ENCODE measurements around the gene MT1G.
A peak's percentile ranks its signal among the peaks of the same experiment; 100 is the strongest.
"Not testable (repeated sequence)": the region's sequence is repeated elsewhere in the genome, so short reads cannot be mapped to it uniquely, and the experiment has no call there.

The MT1G gene

DNA sequence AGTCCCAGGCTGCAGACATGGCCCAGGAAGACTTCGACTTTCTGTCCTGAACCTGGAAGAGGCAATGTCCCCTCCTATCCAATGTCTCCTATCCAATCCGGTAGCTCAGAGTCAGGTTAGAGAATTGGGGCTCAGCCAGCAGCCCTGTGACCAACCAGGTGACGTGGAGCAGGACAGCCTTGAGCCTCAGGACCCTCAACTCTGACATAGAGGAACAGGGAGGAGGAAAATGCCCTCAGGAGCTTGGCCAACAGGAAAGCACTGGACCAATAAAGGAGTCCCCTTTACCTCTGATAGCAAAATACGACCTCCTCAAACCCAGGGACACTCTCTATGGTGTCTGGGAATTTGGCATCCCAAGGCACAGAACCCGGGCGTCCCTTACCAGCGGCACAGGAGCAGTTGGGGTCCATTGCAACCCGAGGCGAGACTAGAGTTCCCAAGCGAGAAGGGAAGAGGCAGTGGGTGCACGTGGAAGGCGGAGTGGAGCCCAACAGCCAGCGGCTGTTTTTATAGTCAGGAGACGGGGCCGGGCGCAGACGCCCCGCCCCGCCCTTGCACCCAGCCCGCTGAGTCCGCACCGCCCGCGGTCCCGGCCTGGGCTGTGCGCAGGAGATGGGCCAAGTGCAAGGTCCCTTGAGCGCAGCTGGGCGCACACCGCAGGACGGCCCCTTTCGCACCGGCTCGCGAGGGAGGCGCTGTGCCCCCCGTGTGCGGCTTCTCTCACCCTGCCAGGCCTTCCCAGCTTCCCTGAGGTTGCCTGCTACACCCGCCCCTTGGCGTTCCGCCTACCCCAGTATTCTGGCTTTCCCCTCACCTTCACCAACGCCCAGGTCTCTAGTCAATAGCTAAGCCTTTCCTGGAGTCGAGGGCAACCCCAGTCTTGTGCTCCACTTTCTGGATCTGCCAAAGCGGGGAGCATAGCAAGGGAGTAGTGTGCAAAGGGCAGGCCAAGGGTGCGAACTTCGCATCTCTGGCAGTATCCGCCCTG, at the start of gene MT1G:
Gene MT1G (minus strand): TSS at position 485 of the 991 bp plus-strand sequence. CDS start 72 bp downstream, at position 413.
- DNase-seq (ENCODE audit: low spot score): no peak

GRCh38 chr16:56717532-56717931, 49.7 kb upstream of the MT1G start:
- not testable (repeated sequence) for DNase-seq (ENCODE audit: low spot score)

- no peak for DNase-seq (ENCODE audit: low spot score)
Measured at GRCh38 chr16:56716761-56717160, 48.9 kb upstream of the MT1G start.

DNA sequence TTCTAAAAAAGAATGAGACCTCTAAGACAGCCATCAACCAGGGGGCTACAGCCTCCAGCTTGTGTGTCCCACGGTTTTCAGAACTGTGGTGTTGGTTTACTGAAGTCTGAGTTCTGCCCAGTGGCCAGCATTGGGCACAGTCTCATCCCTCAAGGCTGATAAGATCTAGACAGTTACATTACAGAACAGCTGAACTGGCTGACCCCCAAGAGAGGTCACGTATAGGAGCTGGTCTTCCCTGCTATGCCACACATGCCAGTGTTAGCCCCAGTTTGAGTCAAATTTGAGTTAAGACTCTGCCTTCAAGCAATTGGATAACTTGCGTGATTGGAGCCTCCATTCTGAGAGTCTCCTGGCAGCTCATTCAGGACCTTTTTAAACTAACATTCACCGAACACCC, 47.3 kb upstream of the MT1G start:
- DNase-seq (ENCODE audit: low spot score): no peak

DNA sequence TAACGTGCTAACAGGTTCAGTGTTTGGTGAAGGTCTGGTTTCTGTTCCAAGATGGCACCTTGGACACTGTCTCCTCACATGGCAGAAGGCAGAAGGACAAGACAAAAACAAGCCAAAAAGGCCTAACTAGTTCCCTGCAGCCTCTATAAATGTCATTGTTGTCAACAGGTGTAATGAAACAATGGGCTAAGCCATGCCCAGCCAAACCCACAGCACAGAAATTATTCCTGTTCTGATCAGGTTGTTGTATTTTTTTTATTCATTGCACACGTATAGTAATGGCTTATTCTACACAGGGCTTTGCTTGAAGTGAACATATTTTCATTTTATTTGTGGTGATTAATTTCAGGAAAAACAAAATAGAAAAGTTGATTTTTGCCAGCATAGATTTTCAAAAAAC, 45.9 kb upstream of the MT1G start:
- DNase-seq (ENCODE audit: low spot score): no peak

DNA sequence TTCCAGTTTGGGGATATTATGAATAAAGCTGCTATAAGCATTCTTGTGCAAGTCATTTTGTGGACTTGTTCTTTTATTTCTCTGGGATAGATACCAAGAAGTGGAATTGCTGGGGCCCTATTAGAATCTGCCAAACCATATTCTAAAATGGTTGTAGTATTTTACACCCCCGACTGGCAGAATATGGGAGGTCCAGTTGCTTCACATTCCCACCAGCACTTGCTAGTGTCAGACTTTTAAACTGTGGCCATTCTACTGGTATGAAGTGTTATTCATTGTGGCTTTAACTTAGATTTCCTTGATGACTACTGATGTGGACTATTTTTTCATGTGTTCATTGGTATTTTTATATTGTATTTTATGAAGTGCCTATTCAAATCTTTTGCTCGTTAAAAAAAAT, 44.0 kb upstream of the MT1G start:
- DNase-seq (ENCODE audit: low spot score): no peak

GRCh38 chr16:56710181-56710737, 42.4 kb upstream of the MT1G start:
- no peak for DNase-seq (ENCODE audit: low spot score)

GRCh38 chr16:56709443-56710040, 41.7 kb upstream of the MT1G start:
- DNase-seq (ENCODE audit: low spot score): no peak

- no peak for DNase-seq (ENCODE audit: low spot score)
Measured at GRCh38 chr16:56708525-56709442, 40.9 kb upstream of the MT1G start.

DNA sequence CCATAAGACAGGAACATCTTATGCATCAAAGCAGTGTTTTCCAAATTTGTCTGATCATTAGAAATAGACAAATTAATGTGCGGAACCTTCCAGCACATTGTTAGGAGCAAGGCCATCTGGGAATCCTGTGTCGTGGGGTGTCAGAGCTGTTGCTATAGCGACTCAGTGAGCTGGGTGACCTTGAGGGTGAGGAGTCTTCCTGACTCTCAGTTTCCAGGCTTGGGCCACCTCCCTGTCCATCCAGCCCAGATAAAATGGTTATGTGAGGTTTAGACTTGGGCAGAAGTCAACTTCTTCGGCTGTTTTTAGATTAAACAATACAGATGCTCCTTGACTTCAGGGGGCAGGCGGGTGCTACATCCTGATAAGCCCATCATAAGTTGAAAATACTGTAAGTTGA, 35.0 kb upstream of the MT1G start:
- no peak for DNase-seq (ENCODE audit: low spot score)

DNA sequence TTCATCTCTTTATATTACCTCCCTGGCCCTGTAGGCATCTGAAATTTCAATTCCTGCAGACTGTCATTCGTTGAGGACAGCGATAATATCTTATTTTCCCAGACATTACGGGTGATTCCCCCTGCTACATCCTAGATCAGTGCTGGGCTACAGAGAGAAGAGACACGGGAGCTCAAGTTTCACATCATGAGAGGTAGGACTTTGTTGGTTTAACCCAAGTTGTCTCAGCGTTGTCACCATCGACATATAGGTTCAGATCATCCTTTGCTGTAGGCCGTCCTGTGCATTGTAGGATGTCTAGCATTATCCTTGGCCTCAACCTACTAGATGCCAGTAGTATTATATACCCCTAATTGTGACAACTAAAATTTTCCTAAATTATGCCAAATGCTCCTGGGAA, 33.7 kb upstream of the MT1G start:
- DNase-seq (ENCODE audit: low spot score): no peak

DNA sequence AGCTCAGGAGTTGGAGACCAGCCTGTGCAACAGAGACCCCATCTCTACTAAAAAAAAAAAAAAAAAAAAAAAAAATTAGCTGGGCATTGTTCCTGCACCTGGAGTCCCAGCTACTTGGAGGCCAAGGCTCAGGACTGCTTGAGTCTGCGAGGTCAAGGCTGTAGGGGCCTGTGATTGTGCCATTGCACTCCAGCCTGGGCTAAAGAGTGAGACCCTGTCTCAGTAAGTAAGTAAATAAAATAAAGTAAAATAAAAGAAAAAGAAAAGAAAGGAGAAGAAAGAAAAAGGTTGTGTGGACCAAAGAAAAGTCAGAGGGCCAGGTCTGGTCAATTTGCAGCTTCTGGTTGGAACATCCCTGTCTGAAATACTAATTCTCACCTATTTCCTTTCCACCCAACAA, 32.8 kb upstream of the MT1G start:
- no peak for DNase-seq (ENCODE audit: low spot score)

DNA sequence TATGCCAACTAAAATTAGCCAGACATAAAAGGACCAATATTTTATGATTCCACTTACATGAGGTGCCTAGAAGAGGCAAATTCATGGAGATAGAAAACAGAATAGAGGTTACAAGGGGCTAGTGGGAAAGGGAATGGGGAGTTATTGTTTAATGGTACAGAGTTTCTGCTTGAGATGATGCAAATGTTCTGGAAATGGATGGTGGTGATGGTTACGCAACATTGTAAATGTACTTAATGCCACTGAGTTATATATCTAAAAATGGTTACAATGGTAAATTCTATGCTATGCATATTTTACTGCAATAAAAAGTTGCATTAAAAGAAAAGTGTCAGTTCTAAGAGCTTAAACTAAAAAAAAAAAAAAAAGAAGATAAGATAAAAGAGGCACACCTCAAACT, 32.3 kb upstream of the MT1G start:
- DNase-seq (ENCODE audit: low spot score): no peak

- no peak for DNase-seq (ENCODE audit: low spot score)
Measured at GRCh38 chr16:56697456-56698155, 29.7 kb upstream of the MT1G start.

DNA sequence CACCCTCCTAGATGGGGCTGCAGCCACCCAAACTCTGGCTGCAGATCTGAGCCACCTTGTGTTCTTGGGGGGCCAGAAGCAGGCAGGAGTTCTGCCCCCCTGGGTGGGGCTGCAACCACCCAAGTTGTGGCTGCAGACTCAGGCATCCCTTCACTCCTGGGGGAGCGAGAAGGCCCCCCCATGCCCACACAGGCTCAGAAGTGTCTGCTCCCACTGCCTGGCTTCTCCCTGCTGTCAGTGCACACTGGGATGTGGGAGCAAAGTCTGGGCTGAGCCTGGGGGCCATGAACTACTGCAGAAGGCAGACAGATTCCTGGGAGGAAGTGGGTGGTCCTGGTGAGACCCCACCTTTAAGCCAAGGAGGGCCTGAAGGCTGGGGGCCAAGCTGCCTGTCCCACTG, 27.4 kb upstream of the MT1G start:
- DNase-seq (ENCODE audit: low spot score): no peak

GRCh38 chr16:56691885-56692284, 24.0 kb upstream of the MT1G start:
- peak; percentile 24 for DNase-seq (ENCODE audit: low spot score)

DNA sequence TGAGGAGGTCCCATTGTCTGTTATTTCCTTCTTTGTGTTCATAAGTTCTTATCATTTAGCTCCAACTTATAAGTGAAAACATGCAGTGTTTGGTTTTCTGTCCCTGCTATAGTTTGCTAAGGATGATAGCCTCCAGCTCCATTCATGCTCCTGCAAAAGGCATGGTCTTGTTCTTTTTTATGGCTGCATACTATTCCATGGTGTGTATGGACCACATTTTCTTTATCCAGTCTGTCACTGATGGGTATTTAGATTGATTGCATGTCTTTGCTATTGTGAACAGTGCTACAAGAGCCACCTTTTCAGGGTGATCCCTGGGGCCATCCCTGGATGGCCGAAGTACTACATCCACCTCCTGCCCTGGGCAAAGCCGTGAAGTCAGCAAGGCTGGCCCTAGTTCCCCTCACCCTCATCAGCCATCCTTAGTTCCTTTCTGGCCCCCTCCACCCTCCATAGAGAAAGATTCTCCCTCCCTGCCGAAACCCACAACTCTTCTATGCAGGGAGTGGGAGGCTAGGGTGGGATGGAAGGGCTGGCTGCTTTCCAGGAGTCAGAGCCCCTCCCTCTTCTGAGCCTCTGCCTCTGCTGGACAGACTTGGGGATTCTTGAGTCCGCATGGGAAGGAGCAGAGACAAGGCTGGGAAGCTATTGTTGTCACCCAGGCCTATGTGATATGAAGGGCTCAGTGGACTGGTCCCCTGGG, 22.7 kb upstream of the MT1G start:
- DNase-seq (ENCODE audit: low spot score): no peak

- DNase-seq (ENCODE audit: low spot score): no peak
Measured at GRCh38 chr16:56689171-56689570, 21.3 kb upstream of the MT1G start.

DNA sequence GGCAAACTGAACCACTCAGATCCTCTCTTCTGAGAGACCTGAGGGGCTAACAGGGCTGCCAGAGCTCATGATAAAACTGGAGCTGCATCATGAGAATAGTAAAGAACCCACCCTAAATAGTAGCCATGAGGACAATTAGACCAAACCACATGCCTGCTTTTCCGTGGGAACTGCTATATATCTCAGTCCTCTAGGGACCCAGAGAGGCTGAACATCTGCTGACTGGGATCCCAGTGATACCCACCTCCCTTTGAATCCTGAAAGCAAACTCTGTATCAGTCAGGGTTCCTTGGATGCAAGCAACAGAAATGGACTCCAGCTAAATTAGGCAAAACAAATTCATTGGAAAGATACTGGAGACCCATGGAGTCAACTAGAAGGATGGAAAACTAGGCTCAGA, 20.9 kb upstream of the MT1G start:
- DNase-seq (ENCODE audit: low spot score): no peak

DNA sequence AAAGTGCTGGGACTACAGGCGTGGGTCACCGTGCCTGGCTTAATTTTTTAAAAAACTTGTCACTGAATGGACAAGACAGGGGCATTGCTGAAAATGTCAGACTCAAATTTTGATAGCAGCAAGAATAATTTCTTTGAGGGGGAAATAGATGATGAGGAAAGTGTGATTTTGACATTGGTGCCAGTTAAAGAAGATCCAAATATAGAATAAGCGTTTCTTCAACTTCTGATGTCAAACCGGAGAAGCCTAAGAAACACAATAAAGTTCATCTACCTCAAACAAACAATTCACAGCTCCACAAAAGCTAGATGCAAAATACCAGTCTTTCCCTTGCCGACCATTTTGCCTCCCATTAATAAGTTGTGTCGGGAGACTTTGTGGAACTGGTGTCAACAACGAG, 18.9 kb upstream of the MT1G start:
- DNase-seq (ENCODE audit: low spot score): no peak

Measured in GM03348 (cell line).